ENCODE measurements around the gene SDHAF3. TPM values are rescaled to one million over a fixed set of nuclear protein-coding genes. Genes with fewer than 3 reads are reported as not detected.

Gene SDHAF3
- total and polyA plus RNA-seq, 2 of the 8 experiments (the other 6 are each of a cell fraction or from before 2014, with no cell fraction given) = 12.0 to 31.3 TPM

DNA sequence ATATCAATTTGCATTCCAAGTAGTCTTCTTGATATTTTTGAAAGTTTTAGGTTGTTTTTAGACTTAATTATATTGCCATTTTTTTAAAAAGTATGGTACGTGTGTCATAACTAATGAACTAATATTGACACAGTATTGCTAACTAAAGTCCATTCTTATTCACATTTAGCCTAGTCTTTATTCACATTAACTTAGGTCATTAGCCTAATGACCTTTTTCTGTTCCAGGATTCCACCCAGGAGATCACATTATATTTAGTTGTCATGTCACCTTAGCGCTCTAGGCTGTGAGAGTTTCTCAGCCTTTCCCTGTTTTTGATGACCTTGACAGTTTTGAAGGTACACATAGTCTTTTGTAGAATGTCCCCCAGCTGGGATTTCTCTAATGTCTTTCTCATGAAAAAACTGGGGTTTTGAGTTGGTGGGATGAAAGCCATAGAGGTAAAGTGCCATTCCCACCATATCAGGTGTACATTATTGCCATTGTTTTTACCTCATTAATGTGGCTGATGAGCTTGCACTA, 38.5 kb downstream of the SDHAF3 start:
- H3K4me1 ChIP-seq (replicated peaks in 1 of 4; ENCODE audit: control insufficient read depth in 3 of 4, insufficient read depth in 4 of 4, low read length in 3 of 4) = 0 out of 7 replicates have a peak, but pooled peaks cover 0 to 3% (median 0%) of the 10 kb centered on the region in 4 experiments
- H3K79me2 ChIP-seq (ENCODE audit: control insufficient read depth in 1 of 2, insufficient read depth in 2 of 2, low read length in 2 of 2) = peaks cover 3 to 40% of the 10 kb centered on the region in 2 experiments; a peak in 2 of 4 replicates
- no peak overlapping the region for H2BK120ac ChIP-seq (replicated peaks; ENCODE audit: low read depth, low read length)
- no peak overlapping the region for H4K91ac ChIP-seq (replicated peaks; ENCODE audit: insufficient read length, low read length)
- H3K9me3 ChIP-seq (ENCODE audit: insufficient read depth in 2 of 2, low read depth in 1 of 2, low read length in 1 of 2) = peaks cover 11 to 14% of the 10 kb centered on the region in 2 experiments
- no peaks in the 10 kb centered on the region; the same call in 1 of the 2 replicates for H3K79me1 ChIP-seq (ENCODE audit: low read depth, low read length)
- POLR2A ChIA-PET (ENCODE audit: partially characterized antibody) = no interaction called here
- H3K36me3 ChIP-seq (ENCODE audit: control insufficient read depth in 2 of 4, insufficient read depth in 4 of 4, low read length in 3 of 4) = peaks cover 0 to 13% (median 4%) of the 10 kb centered on the region in 4 experiments; a peak in 3 of 8 replicates
- H2AFZ ChIP-seq (ENCODE audit: low read length) = no peak overlapping the region
- H3K14ac ChIP-seq (ENCODE audit: insufficient read length) = no peak overlapping the region
- no peak overlapping the region for H3K4ac ChIP-seq (replicated peaks; ENCODE audit: insufficient read length, low read depth, low read length)
- no peak overlapping the region for H4K5ac ChIP-seq (ENCODE audit: insufficient read length, low read depth, low read length)
- H3K27me3 ChIP-seq (replicated peaks in 1 of 4; ENCODE audit: control insufficient read depth in 3 of 4, extremely low read depth in 1 of 4, insufficient read depth in 3 of 4, low read length in 3 of 4) = no peaks in the 10 kb centered on the region
- H3K23me2 ChIP-seq (ENCODE audit: low read depth, low read length) = no peaks in the 10 kb centered on the region
- TF ChIP-seq ASH2L (IDR thresholded peaks at IDR 0.05; ENCODE audit: low read length) = no peak
- no peak for TF ChIP-seq JUN (IDR thresholded peaks at IDR 0.05; ENCODE audit: low read depth, low read length)
- no peak for TF ChIP-seq YY1 (IDR thresholded peaks at IDR 0.05; ENCODE audit: low read depth, low read length)
- TF ChIP-seq KDM4A (IDR thresholded peaks at IDR 0.05; ENCODE audit: low read depth, low read length, severe bottlenecking) = no peak
- no peak for TF ChIP-seq CHD1 (IDR thresholded peaks at IDR 0.05; ENCODE audit: low read depth, low read length)
- TF ChIP-seq, protein P1, sequence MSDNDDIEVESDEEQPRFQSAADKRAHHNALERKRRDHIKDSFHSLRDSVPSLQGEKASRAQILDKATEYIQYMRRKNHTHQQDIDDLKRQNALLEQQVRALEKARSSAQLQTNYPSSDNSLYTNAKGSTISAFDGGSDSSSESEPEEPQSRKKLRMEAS (IDR thresholded peaks at IDR 0.05) = no peak
- no peak for TF ChIP-seq JUND (IDR thresholded peaks at IDR 0.05; ENCODE audit: low read length)
- no peak for TF ChIP-seq HDAC2 (IDR thresholded peaks at IDR 0.05; ENCODE audit: borderline replicate concordance in 1 of 2, low read depth in 2 of 2, low read length in 2 of 2)
- no peak for TF ChIP-seq EGR1 (IDR thresholded peaks at IDR 0.05; ENCODE audit: borderline replicate concordance, low read depth, low read length)
- H4K8ac ChIP-seq (ENCODE audit: extremely low read depth, insufficient read depth, low read length) = no peak overlapping the region
- no peak overlapping the region for H2BK20ac ChIP-seq (ENCODE audit: low read length)
- no peaks in the 10 kb centered on the region for H4K20me1 ChIP-seq (replicated peaks in 1 of 2; ENCODE audit: control insufficient read depth in 1 of 2, insufficient read depth in 2 of 2, low read length in 2 of 2)
- H2AK5ac ChIP-seq (ENCODE audit: low read depth, low read length) = no peak overlapping the region
- CTCF ChIA-PET (ENCODE audit: partially characterized antibody) = interaction anchor here (1.0 kb wide), 1 partner anchor 680 kb away, joined by 3 read pairs; no protein-coding TSS in a partner anchor
- H3K4me2 ChIP-seq (ENCODE audit: insufficient read depth in 1 of 2, low read depth in 2 of 2, low read length in 2 of 2) = no peak overlapping the region
- H3K27ac ChIP-seq (ENCODE audit: low read depth, low read length) = no peak overlapping the region
- no peak overlapping the region for H3K56ac ChIP-seq (replicated peaks; ENCODE audit: insufficient read length, low read depth, low read length)
- FAIRE-seq = no peak
- H2BK12ac ChIP-seq (ENCODE audit: low read depth, low read length) = no peak overlapping the region
- DNase-seq (ENCODE audit: low read depth in 1 of 2, low spot score in 2 of 2) = no peak
- WGBS, 2 experiments (ENCODE audit: extremely low coverage in 1 of 2, insufficient coverage in 1 of 2, insufficient read length in 1 of 2, insufficient replicate concordance in 2 of 2, low coverage in 1 of 2, low lambda C conversion rate in 2 of 2, missing lambda C conversion rate in 1 of 2) = 90% methylated on average over 2 of the region's 2 CpGs; no CpG with 5 or more reads in 1 of the 2 experiments
- H3K18ac ChIP-seq (ENCODE audit: extremely low read depth, low read length) = no peak overlapping the region
- no peak overlapping the region for H2BK15ac ChIP-seq (ENCODE audit: low read length)
- H3K23ac ChIP-seq (ENCODE audit: insufficient read length) = no peak overlapping the region
- no peak overlapping the region; a peak in 1 of 7 replicates for H3K9ac ChIP-seq (replicated peaks in 1 of 4; ENCODE audit: extremely low read depth in 1 of 4, low read depth in 3 of 4, low read length in 3 of 4)
- H3K4me3 ChIP-seq (ENCODE audit: extremely low read depth in 1 of 4, insufficient read depth in 2 of 4, low read depth in 3 of 4, low read length in 4 of 4) = no peak overlapping the region
- no peak overlapping the region for H2BK5ac ChIP-seq (ENCODE audit: low read depth, low read length)

Data from H1 (cell line).